Measurements from ENCODE around the gene APEX1.
"Not testable (repeated sequence)": the region's sequence is repeated elsewhere in the genome, so short reads cannot be mapped to it uniquely, and the experiment has no call there.

APEX1 gene

GRCh38 chr14:20472536-20473169 is 17.6 kb downstream of the APEX1 start:
- DNase-seq (ENCODE audit: low read depth) = no peak

GRCh38 chr14:20476776-20477175 is 21.8 kb downstream of the APEX1 start:
- DNase-seq (ENCODE audit: low read depth) = no peak

- no peak for DNase-seq (ENCODE audit: low read depth)
Observed at GRCh38 chr14:20477211-20477876, 22.3 kb downstream of the APEX1 start.

DNA sequence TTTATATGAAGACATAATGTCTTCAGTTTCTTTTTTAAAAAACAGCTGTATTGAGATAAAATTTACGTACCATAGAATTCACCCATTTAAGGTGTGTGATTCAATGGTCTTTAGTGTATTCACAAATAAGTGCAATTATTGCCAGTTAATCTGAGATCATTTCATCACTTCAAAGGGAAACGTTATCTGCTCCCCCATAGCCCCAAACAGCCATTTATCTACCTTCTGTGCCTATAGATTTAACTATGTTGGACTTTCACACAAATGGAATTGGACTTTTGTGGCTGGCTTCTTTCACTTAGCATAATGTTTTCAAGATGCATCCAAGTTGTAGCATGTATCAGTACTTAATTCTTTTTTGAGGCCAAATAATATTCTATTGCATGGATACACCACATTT is 23.9 kb downstream of the APEX1 start:
- no peak for DNase-seq (ENCODE audit: low read depth)

- DNase-seq (ENCODE audit: low read depth) = no peak
Observed at GRCh38 chr14:20482382-20482781, 27.4 kb downstream of the APEX1 start.

GRCh38 chr14:20485900-20486299 is 30.9 kb downstream of the APEX1 start:
- DNase-seq (ENCODE audit: low read depth) = no peak

- DNase-seq (ENCODE audit: low read depth) = no peak
Observed at GRCh38 chr14:20486684-20487395, 31.8 kb downstream of the APEX1 start.

DNA sequence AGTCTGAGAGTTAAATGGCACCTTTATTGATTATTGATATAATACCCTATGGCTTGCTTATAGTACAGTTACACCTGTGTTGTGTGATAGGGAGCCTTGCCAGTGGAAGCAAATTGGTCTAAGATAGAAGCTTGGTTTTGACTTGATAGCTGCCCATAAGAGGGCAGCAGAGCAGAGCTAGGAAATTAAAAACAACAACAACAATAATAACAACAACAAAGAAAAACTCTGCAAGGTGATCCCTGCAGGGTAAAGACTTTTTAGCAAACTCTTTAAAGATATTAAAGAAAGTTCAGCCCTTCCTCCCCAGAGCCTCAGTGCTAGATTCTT is 32.3 kb downstream of the APEX1 start:
- DNase-seq (ENCODE audit: low read depth) = no peak

GRCh38 chr14:20489093-20489994 is 34.3 kb downstream of the APEX1 start:
- peak; percentile 11 for DNase-seq (ENCODE audit: low read depth)

GRCh38 chr14:20490563-20490962 is 35.5 kb downstream of the APEX1 start:
- DNase-seq (ENCODE audit: low read depth) = no peak

DNA sequence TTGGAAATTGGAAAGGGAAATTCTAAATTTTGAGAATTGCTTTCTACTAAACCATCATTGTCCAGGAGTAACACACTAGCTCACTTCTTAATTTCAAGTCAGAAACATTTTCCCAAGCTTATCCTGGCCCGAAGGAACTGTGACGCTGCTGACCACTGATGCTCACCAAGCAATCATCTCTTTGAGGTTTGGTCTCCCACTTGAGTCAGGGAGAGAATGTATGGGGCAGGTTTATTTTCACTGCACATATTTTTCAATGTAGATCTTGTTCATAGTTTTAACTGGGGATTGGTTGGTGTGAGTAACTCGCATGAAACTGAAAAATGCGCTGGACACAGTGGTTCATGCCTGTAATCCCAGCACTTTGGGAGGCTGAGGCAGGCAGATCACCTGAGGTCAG is 37.5 kb downstream of the APEX1 start:
- DNase-seq (ENCODE audit: low read depth) = no peak

DNA sequence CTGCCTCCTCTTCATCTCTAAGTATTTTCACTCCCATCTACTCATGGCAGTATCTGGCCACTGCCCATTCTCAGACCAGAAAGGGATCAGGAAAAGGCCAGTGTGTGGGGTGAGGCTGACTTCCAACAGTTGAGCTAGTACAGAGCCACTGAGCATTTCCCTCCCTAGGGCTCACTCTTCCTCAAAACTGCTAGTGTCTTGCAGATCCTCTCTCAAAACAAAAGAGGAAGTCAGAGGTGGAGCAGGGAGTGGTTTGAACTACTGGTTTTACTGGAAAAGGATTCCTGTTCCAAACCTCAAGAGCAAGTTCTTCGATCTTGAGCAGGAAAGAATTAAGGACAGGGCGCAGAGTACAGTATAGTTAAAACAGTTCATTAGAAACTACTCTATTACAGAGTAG is 38.6 kb downstream of the APEX1 start:
- no peak for DNase-seq (ENCODE audit: low read depth)

DNA sequence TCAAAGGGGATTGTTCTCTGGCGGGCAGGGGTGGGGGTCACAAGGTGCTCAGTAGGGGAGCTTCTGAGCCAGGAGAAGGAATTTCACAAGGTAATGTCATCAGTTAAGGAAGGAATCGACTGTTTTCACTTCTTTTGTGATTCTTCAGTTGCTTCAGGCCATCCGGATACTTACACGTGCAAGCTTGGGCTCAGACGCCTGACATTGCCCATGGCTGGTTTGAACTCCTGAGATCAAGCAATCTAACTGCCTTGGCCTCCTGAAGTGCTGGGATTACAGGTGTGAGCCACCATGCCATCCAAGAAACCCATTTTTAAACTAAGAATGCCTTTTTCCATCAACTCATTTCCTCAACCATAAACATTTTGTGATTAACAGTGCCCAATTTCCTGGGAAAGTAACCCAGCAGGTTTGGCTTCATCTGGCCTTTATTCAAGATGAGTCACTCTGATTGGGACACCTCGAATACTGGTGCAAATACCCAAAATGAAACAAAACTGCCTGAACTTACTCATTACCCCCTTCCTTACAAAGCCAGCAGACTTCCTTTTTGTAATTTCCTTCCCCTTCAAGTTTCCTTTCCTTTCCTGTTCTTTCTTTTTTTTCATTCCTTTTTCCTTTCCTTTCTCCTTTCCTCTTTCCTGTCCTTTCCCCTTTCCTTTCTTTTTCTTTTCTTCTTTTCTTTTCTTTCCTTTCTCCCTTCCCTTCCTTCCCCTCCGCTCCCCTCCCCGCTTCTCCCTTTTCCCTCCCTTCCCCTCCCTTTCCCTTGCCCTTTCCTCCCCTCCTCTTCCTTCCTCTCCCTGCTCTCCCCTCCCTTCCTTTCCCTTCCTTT is 40.1 kb downstream of the APEX1 start:
- no peak for DNase-seq (ENCODE audit: low read depth)

DNA sequence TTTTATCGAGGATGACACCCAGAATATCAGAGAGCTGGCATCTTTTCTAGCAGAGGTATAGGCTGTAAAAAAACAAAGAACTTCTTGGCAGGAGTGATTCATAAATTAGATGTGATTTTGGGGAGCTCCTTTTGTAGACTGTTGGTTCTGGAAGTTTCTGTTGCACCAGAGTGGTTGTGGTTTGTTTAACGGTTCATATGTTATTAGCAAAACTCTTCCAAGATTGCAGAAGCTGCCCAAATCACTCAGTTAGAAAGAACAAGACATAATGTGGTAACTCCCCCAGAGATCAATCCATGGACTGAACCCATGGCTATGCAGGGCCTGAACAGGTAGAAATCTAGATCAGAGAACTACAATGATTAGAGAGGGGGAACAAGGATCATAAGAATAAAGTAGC is 43.6 kb downstream of the APEX1 start:
- DNase-seq (ENCODE audit: low read depth) = no peak

GRCh38 chr14:20499108-20499507 is 44.1 kb downstream of the APEX1 start:
- no peak for DNase-seq (ENCODE audit: low read depth)

- no peak for DNase-seq (ENCODE audit: low read depth)
Observed at GRCh38 chr14:20499881-20500280, 44.9 kb downstream of the APEX1 start.

DNA sequence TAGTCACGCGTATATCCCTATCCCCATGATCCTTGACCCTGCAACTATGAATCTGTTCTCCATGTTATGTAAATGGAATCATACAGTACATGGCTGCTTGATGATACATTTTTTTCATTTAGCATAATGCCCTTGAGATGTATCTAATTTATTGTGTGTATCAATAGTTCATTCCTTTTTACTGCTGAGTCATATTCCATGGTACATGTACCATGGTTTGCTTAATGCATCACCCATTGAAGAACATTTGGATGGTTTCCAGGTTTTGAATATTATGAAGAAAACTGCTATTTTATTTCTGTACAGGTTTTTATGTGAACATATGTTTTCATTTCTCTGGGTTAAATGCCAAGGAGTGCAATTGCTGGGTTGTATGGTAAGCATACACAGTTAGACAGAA is 46.3 kb downstream of the APEX1 start:
- no peak for DNase-seq (ENCODE audit: low read depth)

DNA sequence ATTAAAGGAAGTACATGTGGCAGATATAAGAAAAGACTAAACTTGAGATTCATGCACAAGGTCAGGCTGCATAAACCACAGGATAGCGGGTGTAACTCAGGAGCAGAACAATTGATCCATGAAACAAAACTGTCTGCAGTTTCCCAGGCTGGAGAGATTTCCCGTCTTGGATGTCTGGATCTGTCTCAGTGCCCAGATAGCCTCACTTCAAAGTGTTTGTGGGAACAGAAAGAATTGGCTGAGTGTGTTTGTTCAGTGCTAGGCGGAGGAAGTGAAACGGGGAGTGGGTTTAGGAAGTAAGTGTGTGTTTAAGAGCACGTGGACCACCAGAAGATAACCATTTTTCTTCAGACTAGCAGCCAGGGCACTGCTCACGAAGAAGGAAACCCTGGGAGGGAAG is 48.9 kb downstream of the APEX1 start:
- no peak for DNase-seq (ENCODE audit: low read depth)

GRCh38 chr14:20506276-20506675 is 51.2 kb downstream of the APEX1 start:
- DNase-seq (ENCODE audit: low read depth) = not testable (repeated sequence)

GRCh38 chr14:20506752-20507151 is 51.7 kb downstream of the APEX1 start:
- not testable (repeated sequence) for DNase-seq (ENCODE audit: low read depth)
